Vagina (tissue), 2 donors: ENCODE data around the gene POLA2. TPM values are rescaled to one million over a fixed set of nuclear protein-coding genes. Genes with fewer than 3 reads are reported as not detected.

ENCODE experiments used
- DNase-seq, 2 donors: peaks; one replicate each; pipeline ENCODE4 v3.0.0-alpha.2; 2017; ENCODE audit errors: extremely low spot score in 2 of 2
- H3K27ac ChIP-seq: fragments of 200-600 bp; sonication (generic); one replicate; pipeline ENCODE4 v1.5.1; 2019
- H3K27me3 ChIP-seq: fragments of 200-600 bp; sonication (generic); one replicate; pipeline ENCODE4 v1.5.1; 2019
- H3K36me3 ChIP-seq, 2 donors: fragments of 200-600 bp; sonication (generic); one replicate each; pipeline ENCODE4 v1.5.1; 2017 to 2019
- H3K4me1 ChIP-seq: fragments of 200-600 bp; sonication (generic); one replicate; pipeline ENCODE4 v1.5.1; 2019
- H3K4me3 ChIP-seq, 2 donors: fragments of 200-600 bp; sonication (generic); 1 replicate in 1 of 2; 2 replicates in 1 of 2; pipeline ENCODE4 v1.5.1; 2016 to 2019
- H3K9me3 ChIP-seq: fragments of 200-600 bp; sonication (generic); one replicate; pipeline ENCODE4 v1.5.1; 2019
- CTCF ChIP-seq, 3 experiments: fragments of 450-650 bp in 2 of 3; fragments of 200-600 bp in 1 of 3; sonication (generic) in 1 of 3; IDR thresholded peaks; one replicate each; pipeline ENCODE4 v1.5.1; 2017 to 2019; ENCODE audit warnings: antibody characterized with exemption in 3 of 3, mild to moderate bottlenecking in 2 of 3, moderate library complexity in 2 of 3
- POLR2A ChIP-seq, 2 donors: fragments of 450-650 bp; IDR thresholded peaks; one replicate each; pipeline ENCODE4 v1.6.1; 2017; ENCODE audit warnings: antibody characterized with exemption in 2 of 2, mild to moderate bottlenecking in 2 of 2, moderate library complexity in 2 of 2
- POLR2AphosphoS5 ChIP-seq, 2 donors: sonication (generic); formaldehyde crosslinking; IDR thresholded peaks; one replicate each; pipeline ENCODE4 v1.9.0; 2017; ENCODE audit warnings: antibody characterized with exemption in 2 of 2, mild to moderate bottlenecking in 2 of 2, low read depth in 1 of 2; ENCODE audit not compliant: insufficient read depth in 1 of 2
- intact Hi-C: fragments of 100-400 bp; cut with DNase I; formaldehyde crosslinking; loops from one replicate; pipeline ENCODE4 v1.15.1; 2023
- total RNA-seq: library from RNA; depleted of rRNA; stranded (reverse); fragments of >200 nt; gene quantifications from one replicate; pipeline ENCODE4 v1.2.3, GENCODE V29; 2016

The POLA2 gene
- total RNA-seq, 1 donor from 2014 or later: 9.6 TPM

DNA sequence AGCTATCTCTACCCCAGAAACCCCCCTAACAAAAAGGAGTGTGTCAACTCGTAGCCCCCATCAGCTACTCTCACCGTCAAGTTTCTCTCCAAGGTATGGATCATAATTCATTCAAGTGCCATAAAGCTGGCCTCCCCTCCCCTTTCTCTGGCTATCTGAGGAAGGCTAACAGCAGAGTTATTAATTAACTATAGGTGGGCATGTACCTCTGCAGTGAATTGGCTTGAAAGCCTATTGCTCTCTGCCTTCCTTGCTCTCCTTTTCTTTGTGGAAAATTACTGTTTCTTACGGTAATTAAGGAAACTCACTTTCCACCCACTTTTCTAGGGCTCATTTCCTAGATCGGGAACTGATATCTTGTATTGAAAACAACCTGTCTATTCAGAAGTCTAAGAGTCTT is 14.1 kb downstream of the POLA2 start:
- peaks cover 0 to 11% of the 10 kb centered on the region in 2 donors for H3K36me3 ChIP-seq
- no peak for DNase-seq
- no peaks in the 10 kb centered on the region for H3K27me3 ChIP-seq
- no peak overlapping the region for H3K27ac ChIP-seq
- TF ChIP-seq CTCF (IDR thresholded peaks at IDR 0.05) (no peak), POLR2A (IDR thresholded peaks at IDR 0.05) (no peak), POLR2AphosphoS5 (IDR thresholded peaks at IDR 0.05; ENCODE audit: insufficient read depth in 1 of 2, low read depth in 1 of 2) (no peak)
- intact Hi-C loops: loop anchor here (2.0 to 10.0 kb wide), 3 partner anchors 41 to 239 kb away; partner anchors contain the start of gene DPF2
- no peaks in the 10 kb centered on the region for H3K9me3 ChIP-seq
- H3K4me3 ChIP-seq: no peak overlapping the region
- H3K4me1 ChIP-seq: no peaks in the 10 kb centered on the region

- no peaks in the 10 kb centered on the region for H3K4me1 ChIP-seq
- peaks cover 0 to 30% of the 10 kb centered on the region in 2 donors for H3K36me3 ChIP-seq
- no peaks in the 10 kb centered on the region for H3K27me3 ChIP-seq
- no peaks in the 10 kb centered on the region for H3K9me3 ChIP-seq
- H3K4me3 ChIP-seq: no peak overlapping the region
- no peak for DNase-seq
- no peak overlapping the region for H3K27ac ChIP-seq
- TF ChIP-seq POLR2A (IDR thresholded peaks at IDR 0.05) (no peak), POLR2AphosphoS5 (IDR thresholded peaks at IDR 0.05; ENCODE audit: insufficient read depth in 1 of 2, low read depth in 1 of 2) (no peak), CTCF (IDR thresholded peaks at IDR 0.05) (no peak)
- intact Hi-C loops: loop anchor here (5.0 to 10.0 kb wide), 2 partner anchors 55 to 237 kb away; partner anchors contain the start of gene DPF2
Measured at GRCh38 chr11:65277631-65278277, 16.0 kb downstream of the POLA2 start.

GRCh38 chr11:65278356-65278755 is 16.6 kb downstream of the POLA2 start:
- no peak for DNase-seq
- no peaks in the 10 kb centered on the region for H3K9me3 ChIP-seq
- TF ChIP-seq POLR2A (IDR thresholded peaks at IDR 0.05) (no peak), CTCF (IDR thresholded peaks at IDR 0.05) (no peak), POLR2AphosphoS5 (IDR thresholded peaks at IDR 0.05; ENCODE audit: insufficient read depth in 1 of 2, low read depth in 1 of 2) (no peak)
- H3K27ac ChIP-seq: no peak overlapping the region
- H3K4me1 ChIP-seq: no peaks in the 10 kb centered on the region
- H3K36me3 ChIP-seq: peaks cover 0 to 34% of the 10 kb centered on the region in 2 donors
- intact Hi-C loops: loop anchor here (5.0 to 10.0 kb wide), 2 partner anchors 54 to 236 kb away; partner anchors contain the start of gene DPF2
- no peak overlapping the region for H3K4me3 ChIP-seq
- H3K27me3 ChIP-seq: no peaks in the 10 kb centered on the region

- Histone ChIP-seq H3K36me3 (peaks cover 0 to 34% of the 10 kb centered on the region in 2 donors), H3K4me3 (no peak overlapping the region), H3K27ac (no peak overlapping the region), H3K9me3 (no peaks in the 10 kb centered on the region), H3K27me3 (no peaks in the 10 kb centered on the region), H3K4me1 (no peaks in the 10 kb centered on the region)
- TF ChIP-seq CTCF (IDR thresholded peaks at IDR 0.05) (no peak), POLR2AphosphoS5 (IDR thresholded peaks at IDR 0.05; ENCODE audit: insufficient read depth in 1 of 2, low read depth in 1 of 2) (no peak), POLR2A (IDR thresholded peaks at IDR 0.05) (no peak)
- DNase-seq: no peak
- intact Hi-C loops: loop anchor here (5.0 to 10.0 kb wide), 2 partner anchors 53 to 236 kb away; partner anchors contain the start of gene DPF2
Measured at GRCh38 chr11:65279279-65279678, 17.5 kb downstream of the POLA2 start.
